A172 (cell line): ENCODE measurements around the gene FAM111A. TPM values are rescaled to one million over a fixed set of nuclear protein-coding genes. Genes with fewer than 3 reads are reported as not detected.

ENCODE experiments used
- DNase-seq: peaks from one replicate; pipeline ENCODE4 v3.0.0-alpha.2; 2015; ENCODE audit warnings: low spot score
- total RNA-seq: library from RNA; depleted of rRNA; stranded (reverse); fragments of >200 nt; shearing (Covaris generic); gene quantifications from 2 replicates; pipeline ENCODE4 v1.2.3, GENCODE V29; 2014

FAM111A gene
- total RNA-seq, 1 experiment from 2014 or later: 102 TPM

- peak; percentile 14 for DNase-seq
Measured at GRCh38 chr11:59141673-59142460, 789 bp upstream of the FAM111A start.

GRCh38 chr11:59144096-59144495, 1.4 kb downstream of the FAM111A start:
- DNase-seq: no peak

- peak; percentile 90 for DNase-seq
Measured at GRCh38 chr11:59144579-59145345, 2.1 kb downstream of the FAM111A start.

- DNase-seq: no peak
Measured at GRCh38 chr11:59145534-59145933, 2.9 kb downstream of the FAM111A start.

GRCh38 chr11:59151761-59152160, 9.1 kb downstream of the FAM111A start:
- no peak for DNase-seq

- DNase-seq: no peak
Measured at GRCh38 chr11:59152312-59152951, 9.8 kb downstream of the FAM111A start.

- no peak for DNase-seq
Measured at GRCh38 chr11:59154610-59155009, 12.0 kb downstream of the FAM111A start.

- no peak for DNase-seq
Measured at GRCh38 chr11:59157433-59157832, 14.8 kb downstream of the FAM111A start.

GRCh38 chr11:59158206-59159068, 15.8 kb downstream of the FAM111A start:
- peak; percentile 45 for DNase-seq

- no peak for DNase-seq
Measured at GRCh38 chr11:59164028-59164427, 21.4 kb downstream of the FAM111A start.

- peak; percentile 77 for DNase-seq
Measured at GRCh38 chr11:59171508-59172322, 29.1 kb downstream of the FAM111A start, which contains the start of gene DTX4. TSS of gene DTX4 (plus strand) at chr11:59172132. CDS start at chr11:59172596, 464 bp downstream.

GRCh38 chr11:59172345-59173079, 29.9 kb downstream of the FAM111A start:
- DNase-seq: no peak

GRCh38 chr11:59173080-59173963, 30.7 kb downstream of the FAM111A start:
- DNase-seq: no peak

GRCh38 chr11:59173964-59174663, 31.5 kb downstream of the FAM111A start:
- peak; percentile 20 for DNase-seq

- DNase-seq: peak; percentile 29
Measured at GRCh38 chr11:59174664-59175033, 32.0 kb downstream of the FAM111A start.

- no peak for DNase-seq
Measured at GRCh38 chr11:59175091-59175501, 32.4 kb downstream of the FAM111A start.

GRCh38 chr11:59176330-59176729, 33.7 kb downstream of the FAM111A start:
- no peak for DNase-seq

- no peak for DNase-seq
Measured at GRCh38 chr11:59178402-59178801, 35.7 kb downstream of the FAM111A start.
